ENCODE measurements around the gene ADAMTS13. TPM values are rescaled to one million over a fixed set of nuclear protein-coding genes. Genes with fewer than 3 reads are reported as not detected.

Gene ADAMTS13
- total RNA-seq, 1 donor from 2014 or later, result 9.1 TPM

DNA sequence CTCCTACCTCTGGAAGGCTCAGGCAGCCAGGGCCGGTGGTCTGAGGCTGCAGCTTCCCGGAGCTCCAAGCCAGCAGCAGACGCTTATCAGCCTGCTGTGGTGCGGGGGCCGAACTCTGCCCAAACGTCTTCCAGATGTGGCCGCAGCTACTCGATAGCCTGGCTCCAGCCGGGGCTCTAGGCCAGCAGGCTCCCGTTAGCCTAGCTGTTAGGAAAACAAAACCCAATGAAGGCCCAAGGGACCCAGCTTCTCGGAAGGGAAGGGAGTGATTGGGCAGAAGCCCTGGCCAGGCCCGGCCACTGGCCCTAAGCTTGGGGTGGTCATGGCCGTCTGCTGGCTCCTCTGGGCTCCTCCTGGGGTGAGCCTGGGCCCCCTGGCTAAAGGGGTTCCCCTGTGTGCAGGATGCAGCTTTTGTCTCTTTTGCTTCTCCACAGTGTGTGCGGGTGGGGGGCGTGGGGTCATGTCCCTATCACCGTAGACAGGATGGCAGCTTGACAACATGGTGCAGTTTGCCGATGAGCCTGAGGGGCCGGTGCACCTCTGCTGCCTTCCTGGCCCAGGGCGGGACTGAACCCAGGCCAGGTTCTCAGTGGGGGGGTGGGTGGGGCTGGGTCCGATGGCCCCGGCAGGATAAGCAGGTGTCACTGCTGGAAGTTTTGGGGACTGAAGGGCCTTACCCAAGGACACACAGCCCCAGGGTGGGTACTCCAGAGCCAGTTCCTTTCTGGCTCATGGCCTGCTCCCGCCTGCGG, 83.9 kb downstream of the ADAMTS13 start:
- no peak for DNase-seq (ENCODE audit: low spot score)
- TF ChIP-seq, protein P1, sequence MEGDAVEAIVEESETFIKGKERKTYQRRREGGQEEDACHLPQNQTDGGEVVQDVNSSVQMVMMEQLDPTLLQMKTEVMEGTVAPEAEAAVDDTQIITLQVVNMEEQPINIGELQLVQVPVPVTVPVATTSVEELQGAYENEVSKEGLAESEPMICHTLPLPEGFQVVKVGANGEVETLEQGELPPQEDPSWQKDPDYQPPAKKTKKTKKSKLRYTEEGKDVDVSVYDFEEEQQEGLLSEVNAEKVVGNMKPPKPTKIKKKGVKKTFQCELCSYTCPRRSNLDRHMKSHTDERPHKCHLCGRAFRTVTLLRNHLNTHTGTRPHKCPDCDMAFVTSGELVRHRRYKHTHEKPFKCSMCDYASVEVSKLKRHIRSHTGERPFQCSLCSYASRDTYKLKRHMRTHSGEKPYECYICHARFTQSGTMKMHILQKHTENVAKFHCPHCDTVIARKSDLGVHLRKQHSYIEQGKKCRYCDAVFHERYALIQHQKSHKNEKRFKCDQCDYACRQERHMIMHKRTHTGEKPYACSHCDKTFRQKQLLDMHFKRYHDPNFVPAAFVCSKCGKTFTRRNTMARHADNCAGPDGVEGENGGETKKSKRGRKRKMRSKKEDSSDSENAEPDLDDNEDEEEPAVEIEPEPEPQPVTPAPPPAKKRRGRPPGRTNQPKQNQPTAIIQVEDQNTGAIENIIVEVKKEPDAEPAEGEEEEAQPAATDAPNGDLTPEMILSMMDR (IDR thresholded peaks at IDR 0.05; ENCODE audit: unreplicated experiment), result no peak
- Mint-ChIP-seq H3K27me3 (ENCODE audit: unreplicated experiment) (peaks cover 4% of the 10 kb centered on the region), H3K4me3 (ENCODE audit: unreplicated experiment) (no peak overlapping the region), H3K9me3 (ENCODE audit: unreplicated experiment) (no peaks in the 10 kb centered on the region), H3K4me1 (ENCODE audit: unreplicated experiment) (peaks cover 8% of the 10 kb centered on the region), H3K27ac (ENCODE audit: unreplicated experiment) (no peak overlapping the region), H3K36me3 (ENCODE audit: low read depth, unreplicated experiment) (no peaks in the 10 kb centered on the region)

DNA sequence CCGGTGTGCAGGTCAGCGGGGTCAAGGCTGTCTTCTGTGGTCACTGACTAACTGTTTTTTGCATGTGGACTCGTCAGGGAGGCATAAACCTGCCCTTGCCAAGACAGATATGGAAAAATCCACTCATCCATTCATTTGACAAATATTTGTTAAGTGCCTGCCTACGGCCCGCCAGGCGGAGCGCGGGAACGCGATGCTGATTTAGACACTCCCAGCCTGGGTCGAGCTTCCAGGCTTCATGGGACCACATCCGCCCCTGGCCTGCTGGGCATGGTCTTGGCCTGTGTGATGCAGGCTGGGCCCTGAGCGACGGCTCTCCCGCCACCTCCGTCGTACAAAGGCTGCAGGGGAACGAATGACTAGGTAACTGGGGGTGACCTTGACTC, 84.5 kb downstream of the ADAMTS13 start:
- Mint-ChIP-seq H3K4me1 (ENCODE audit: unreplicated experiment) (peaks cover 8% of the 10 kb centered on the region), H3K36me3 (ENCODE audit: low read depth, unreplicated experiment) (no peaks in the 10 kb centered on the region), H3K27me3 (ENCODE audit: unreplicated experiment) (peaks cover 4% of the 10 kb centered on the region), H3K27ac (ENCODE audit: unreplicated experiment) (no peak overlapping the region), H3K4me3 (ENCODE audit: unreplicated experiment) (no peak overlapping the region), H3K9me3 (ENCODE audit: unreplicated experiment) (no peaks in the 10 kb centered on the region)
- no peak for DNase-seq (ENCODE audit: low spot score)
- TF ChIP-seq, protein P1 (IDR thresholded peaks at IDR 0.05; ENCODE audit: unreplicated experiment), result no peak

DNA sequence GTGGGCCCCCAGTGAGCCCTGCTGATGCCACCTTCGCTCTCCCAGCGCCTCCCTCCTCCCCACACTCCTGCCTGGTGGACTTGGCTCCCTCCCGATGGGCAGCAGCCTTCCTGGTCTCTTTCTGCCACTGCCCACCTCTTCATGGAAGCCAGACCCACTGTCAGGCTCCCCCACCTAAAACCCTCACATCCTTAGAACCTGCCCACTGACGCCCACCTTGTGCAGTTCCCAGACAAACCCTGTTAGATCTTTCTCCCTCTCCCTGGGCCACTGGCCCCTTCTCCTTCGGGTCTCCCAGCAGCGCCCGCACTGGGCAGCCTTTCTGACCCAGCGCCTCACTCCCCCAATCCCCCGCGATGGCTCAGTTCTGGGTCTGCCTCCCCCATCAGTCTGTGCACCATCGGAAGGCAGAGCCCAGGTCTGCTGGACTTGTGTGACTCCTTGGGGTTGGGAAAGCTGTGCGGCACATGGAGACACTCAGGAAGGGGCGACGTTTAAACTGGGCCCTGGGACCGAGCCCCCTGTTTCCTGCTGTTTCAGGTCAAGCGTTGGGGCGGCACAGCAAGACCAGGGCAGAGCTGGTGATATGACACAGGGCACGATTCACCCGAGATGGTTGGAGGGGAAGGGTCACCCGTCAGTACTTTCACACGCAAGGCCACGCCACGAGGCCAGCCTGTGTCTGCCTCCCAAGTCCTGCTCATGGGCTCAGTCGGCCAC, 85.2 kb downstream of the ADAMTS13 start:
- no peaks in the 10 kb centered on the region for H3K36me3 Mint-ChIP-seq (ENCODE audit: low read depth, unreplicated experiment)
- no peak overlapping the region for H3K4me3 Mint-ChIP-seq (ENCODE audit: unreplicated experiment)
- peaks cover 8% of the 10 kb centered on the region for H3K4me1 Mint-ChIP-seq (ENCODE audit: unreplicated experiment)
- no peak for DNase-seq (ENCODE audit: low spot score)
- no peak overlapping the region for H3K27ac Mint-ChIP-seq (ENCODE audit: unreplicated experiment)
- H3K9me3 Mint-ChIP-seq (ENCODE audit: unreplicated experiment), result no peaks in the 10 kb centered on the region
- H3K27me3 Mint-ChIP-seq (ENCODE audit: unreplicated experiment), result peaks cover 4% of the 10 kb centered on the region
- TF ChIP-seq, protein P1 (IDR thresholded peaks at IDR 0.05; ENCODE audit: unreplicated experiment), result no peak

DNA sequence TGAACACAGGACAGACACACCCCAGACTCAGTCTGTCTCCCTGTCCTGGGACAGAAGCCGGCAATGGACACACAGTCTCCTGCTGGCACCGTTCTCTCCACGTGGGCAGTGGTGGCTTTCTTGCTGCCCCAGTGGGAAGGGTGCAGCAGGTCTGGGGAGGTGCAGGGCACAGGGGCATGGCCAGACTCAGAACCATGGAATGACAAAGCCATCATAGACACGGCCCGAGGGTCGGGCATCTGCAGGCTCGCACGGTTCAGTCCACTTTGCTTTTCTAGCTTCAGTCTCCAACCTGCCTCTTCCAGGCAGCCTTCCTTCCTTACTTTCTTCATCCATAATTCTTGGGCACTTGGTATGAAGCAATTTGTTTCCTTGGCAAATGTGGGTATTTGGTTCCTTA, 85.9 kb downstream of the ADAMTS13 start:
- no peak overlapping the region for H3K27ac Mint-ChIP-seq (ENCODE audit: unreplicated experiment)
- TF ChIP-seq, protein P1 (IDR thresholded peaks at IDR 0.05; ENCODE audit: unreplicated experiment), result no peak
- H3K4me3 Mint-ChIP-seq (ENCODE audit: unreplicated experiment), result no peak overlapping the region
- H3K27me3 Mint-ChIP-seq (ENCODE audit: unreplicated experiment), result peaks cover 4% of the 10 kb centered on the region
- peaks cover 8% of the 10 kb centered on the region for H3K4me1 Mint-ChIP-seq (ENCODE audit: unreplicated experiment)
- H3K36me3 Mint-ChIP-seq (ENCODE audit: low read depth, unreplicated experiment), result no peaks in the 10 kb centered on the region
- no peaks in the 10 kb centered on the region for H3K9me3 Mint-ChIP-seq (ENCODE audit: unreplicated experiment)
- DNase-seq (ENCODE audit: low spot score), result no peak

Other genes starting within 250 kb of the ADAMTS13 start
- gene OBP2B, start 213.1 kb upstream of the ADAMTS13 start, total RNA-seq (ENCODE audit: unreplicated experiment), result not detected
- gene ABO, start 147.2 kb upstream of the ADAMTS13 start, total RNA-seq (ENCODE audit: unreplicated experiment), result 1.4 TPM
- gene SURF6, start 86.2 kb upstream of the ADAMTS13 start, total RNA-seq (ENCODE audit: unreplicated experiment), result 21.7 TPM
- 32.9 TPM for gene MED22, start 74.2 kb upstream of the ADAMTS13 start, total RNA-seq (ENCODE audit: unreplicated experiment)
- 2,006 TPM for gene RPL7A, start 74.1 kb upstream of the ADAMTS13 start, total RNA-seq (ENCODE audit: unreplicated experiment)
- gene SURF1, start 65.9 kb upstream of the ADAMTS13 start, total RNA-seq (ENCODE audit: unreplicated experiment), result 36.2 TPM
- gene SURF2, start 65.8 kb upstream of the ADAMTS13 start, total RNA-seq (ENCODE audit: unreplicated experiment), result 11.9 TPM
- 169 TPM for gene SURF4, start 46.3 kb upstream of the ADAMTS13 start, total RNA-seq (ENCODE audit: unreplicated experiment)
- gene STKLD1, start 46.0 kb upstream of the ADAMTS13 start, total RNA-seq (ENCODE audit: unreplicated experiment), result 0.64 TPM
- 30.9 TPM for gene REXO4, start 4.4 kb upstream of the ADAMTS13 start, total RNA-seq (ENCODE audit: unreplicated experiment)
- gene CACFD1, start 37.6 kb downstream of the ADAMTS13 start, total RNA-seq (ENCODE audit: unreplicated experiment), result 34.3 TPM
- gene SLC2A6, start 56.7 kb downstream of the ADAMTS13 start, total RNA-seq (ENCODE audit: unreplicated experiment), result 32.5 TPM
- gene MYMK, start 102.6 kb downstream of the ADAMTS13 start, total RNA-seq (ENCODE audit: unreplicated experiment), result not detected
- gene ADAMTSL2, start 112.3 kb downstream of the ADAMTS13 start, total RNA-seq (ENCODE audit: unreplicated experiment), result 5.9 TPM
- not detected for gene FAM163B, start 187.0 kb downstream of the ADAMTS13 start, total RNA-seq (ENCODE audit: unreplicated experiment)
- gene DBH, start 214.0 kb downstream of the ADAMTS13 start, total RNA-seq (ENCODE audit: unreplicated experiment), result 0.08 TPM

Measured in endothelial cell (in vitro differentiated cells).